KMS-11 (cell line): ENCODE results near the gene GNAO1.

Experiments used
- H2AFZ ChIP-seq: fragments of 200-600 bp; sonication (generic); 2 replicates; pipeline ENCODE4 v1.6.1; 2016; ENCODE audit warnings: antibody characterized with exemption, mixed run types, low read depth
- H3K27ac ChIP-seq: fragments of 200-600 bp; sonication (generic); 2 replicates; pipeline ENCODE4 v1.6.1; 2016; ENCODE audit warnings: mild to moderate bottlenecking, mixed run types
- H3K27me3 ChIP-seq: fragments of 200-600 bp; sonication (generic); 2 replicates; pipeline ENCODE4 v1.6.1; 2017; ENCODE audit warnings: mild to moderate bottlenecking, low read depth, mixed run types, moderate library complexity; ENCODE audit not compliant: insufficient read depth
- H3K36me3 ChIP-seq: fragments of 200-600 bp; sonication (generic); 2 replicates; pipeline ENCODE4 v1.6.1; 2017; ENCODE audit warnings: mild to moderate bottlenecking, mixed run types; ENCODE audit not compliant: insufficient read depth
- H3K4me1 ChIP-seq: fragments of 200-600 bp; sonication (generic); 2 replicates; pipeline ENCODE4 v1.6.1; 2016; ENCODE audit warnings: mild to moderate bottlenecking, low read depth, mixed run types; ENCODE audit not compliant: poor library complexity, severe bottlenecking
- H3K4me2 ChIP-seq: fragments of 200-600 bp; sonication (generic); 2 replicates; pipeline ENCODE4 v1.7.0; 2016; ENCODE audit warnings: mild to moderate bottlenecking, mixed run types
- H3K4me3 ChIP-seq: fragments of 200-600 bp; sonication (generic); IDR thresholded peaks from 2 replicates; pipeline ENCODE4 v1.6.1; 2017; ENCODE audit warnings: low read depth, low read length, mixed read lengths; ENCODE audit not compliant: insufficient read depth
- H3K79me2 ChIP-seq: fragments of 200-600 bp; sonication (generic); 2 replicates; pipeline ENCODE4 v1.6.1; 2016; ENCODE audit warnings: low read depth, mixed run types; ENCODE audit not compliant: insufficient read depth
- H3K9ac ChIP-seq: fragments of 200-600 bp; sonication (generic); 2 replicates; pipeline ENCODE4 v1.6.1; 2016; ENCODE audit warnings: mild to moderate bottlenecking, mixed run types
- H4K20me1 ChIP-seq: fragments of 200-600 bp; sonication (generic); 2 replicates; pipeline ENCODE4 v1.6.1; 2016; ENCODE audit warnings: mild to moderate bottlenecking, mixed run types; ENCODE audit not compliant: insufficient read depth
- CTCF ChIP-seq: fragments of 200-600 bp; sonication (generic); conservative IDR thresholded peaks from 2 replicates; pipeline ENCODE4 v1.6.1; 2017; ENCODE audit warnings: low read depth, mild to moderate bottlenecking, antibody characterized with exemption, low read length, moderate library complexity, mixed read lengths

Gene GNAO1

GRCh38 chr16:56247018-56247417, 55.7 kb downstream of the GNAO1 start:
- no peak overlapping the region for H3K4me3 ChIP-seq
- TF ChIP-seq CTCF, result no peak
- H3K27me3 ChIP-seq, result no peaks in the 10 kb centered on the region
- no peak overlapping the region for H3K4me2 ChIP-seq
- no peak overlapping the region for H3K27ac ChIP-seq
- no peaks in the 10 kb centered on the region for H3K4me1 ChIP-seq
- no peak overlapping the region for H2AFZ ChIP-seq
- H3K36me3 ChIP-seq, result no peaks in the 10 kb centered on the region
- no peak overlapping the region for H3K9ac ChIP-seq
- H3K79me2 ChIP-seq, result no peaks in the 10 kb centered on the region
- H4K20me1 ChIP-seq, result no peaks in the 10 kb centered on the region

GRCh38 chr16:56247808-56248207, 56.5 kb downstream of the GNAO1 start:
- no peak overlapping the region for H3K4me2 ChIP-seq
- no peak for TF ChIP-seq CTCF
- H3K27me3 ChIP-seq, result no peaks in the 10 kb centered on the region
- H3K4me1 ChIP-seq, result no peaks in the 10 kb centered on the region
- no peak overlapping the region for H3K9ac ChIP-seq
- no peak overlapping the region for H3K4me3 ChIP-seq
- H3K27ac ChIP-seq, result no peak overlapping the region
- no peaks in the 10 kb centered on the region for H3K79me2 ChIP-seq
- no peaks in the 10 kb centered on the region for H4K20me1 ChIP-seq
- H2AFZ ChIP-seq, result no peak overlapping the region
- H3K36me3 ChIP-seq, result no peaks in the 10 kb centered on the region

GRCh38 chr16:56252835-56253234, 61.5 kb downstream of the GNAO1 start:
- Histone ChIP-seq H3K27me3 (no peaks in the 10 kb centered on the region), H3K4me1 (no peaks in the 10 kb centered on the region), H3K27ac (no peak overlapping the region), H3K9ac (no peak overlapping the region), H2AFZ (no peak overlapping the region), H3K79me2 (no peaks in the 10 kb centered on the region), H4K20me1 (no peaks in the 10 kb centered on the region), H3K36me3 (no peaks in the 10 kb centered on the region), H3K4me3 (no peak overlapping the region), H3K4me2 (no peak overlapping the region)
- TF ChIP-seq CTCF, result no peak

GRCh38 chr16:56255904-56256303, 64.6 kb downstream of the GNAO1 start:
- Histone ChIP-seq H3K4me1 (no peaks in the 10 kb centered on the region), H4K20me1 (no peaks in the 10 kb centered on the region), H2AFZ (no peak overlapping the region), H3K27ac (no peak overlapping the region), H3K79me2 (no peaks in the 10 kb centered on the region), H3K9ac (no peak overlapping the region), H3K4me2 (no peak overlapping the region), H3K27me3 (no peaks in the 10 kb centered on the region), H3K4me3 (no peak overlapping the region), H3K36me3 (no peaks in the 10 kb centered on the region)
- TF ChIP-seq CTCF, result no peak

- Histone ChIP-seq H3K4me2 (no peak overlapping the region), H3K36me3 (no peaks in the 10 kb centered on the region), H3K27ac (no peak overlapping the region), H3K9ac (no peak overlapping the region), H3K27me3 (no peaks in the 10 kb centered on the region), H3K79me2 (no peaks in the 10 kb centered on the region), H3K4me1 (no peaks in the 10 kb centered on the region), H2AFZ (no peak overlapping the region), H3K4me3 (no peak overlapping the region), H4K20me1 (no peaks in the 10 kb centered on the region)
- TF ChIP-seq CTCF, result no peak
Observed at GRCh38 chr16:56257239-56257638, 66.0 kb downstream of the GNAO1 start.
